Smooth muscle cell (in vitro differentiated cells): ENCODE measurements around the gene URB2. TPM values are rescaled to one million over a fixed set of nuclear protein-coding genes. Genes with fewer than 3 reads are reported as not detected.

ENCODE experiments used
- DNase-seq: peaks from one replicate; lab custom pipeline; 2025; ENCODE audit not compliant: unreplicated experiment; lab: John Stamatoyannopoulos, UW
- H2AFZ ChIP-seq: fragments of 200-600 bp; sonication (generic); 2 replicates; pipeline ENCODE4 v1.6.0; 2016; ENCODE audit warnings: antibody characterized with exemption, low read depth, mild to moderate bottlenecking
- H3F3A ChIP-seq: fragments of 200-600 bp; sonication (generic); 2 replicates; pipeline ENCODE4 v1.6.0; 2017; ENCODE audit warnings: antibody characterized with exemption, low read depth
- H3K27ac ChIP-seq: fragments of 200-600 bp; sonication (generic); 2 replicates; pipeline ENCODE4 v1.5.1; 2016; ENCODE audit warnings: low read depth, mild to moderate bottlenecking
- H3K27me3 ChIP-seq: fragments of 200-600 bp; sonication (generic); 2 replicates; pipeline ENCODE4 v1.6.1; 2016; ENCODE audit warnings: low read depth, mild to moderate bottlenecking
- H3K36me3 ChIP-seq: fragments of 200-600 bp; sonication (generic); 2 replicates; pipeline ENCODE4 v1.5.1; 2016; ENCODE audit warnings: low read depth
- H3K4me1 ChIP-seq: fragments of 200-600 bp; sonication (generic); 2 replicates; pipeline ENCODE4 v1.5.1; 2016; ENCODE audit warnings: low read depth
- H3K4me2 ChIP-seq: fragments of 200-600 bp; sonication (generic); 2 replicates; pipeline ENCODE4 v1.6.0; 2016; ENCODE audit warnings: mild to moderate bottlenecking
- H3K4me3 ChIP-seq: fragments of 200-600 bp; sonication (generic); 2 replicates; pipeline ENCODE4 v1.5.1; 2016; ENCODE audit warnings: mild to moderate bottlenecking
- H3K79me2 ChIP-seq: fragments of 200-600 bp; sonication (generic); 2 replicates; pipeline ENCODE4 v1.6.0; 2016; ENCODE audit warnings: low read depth, mild to moderate bottlenecking
- H3K9ac ChIP-seq: fragments of 200-600 bp; sonication (generic); 2 replicates; pipeline ENCODE4 v1.6.0; 2016; ENCODE audit warnings: low read depth
- H3K9me3 ChIP-seq: fragments of 200-600 bp; sonication (generic); replicated peaks from 2 replicates; pipeline ENCODE4 v1.5.1; 2016; ENCODE audit warnings: low read depth
- H4K20me1 ChIP-seq: fragments of 200-600 bp; sonication (generic); 2 replicates; pipeline ENCODE4 v1.6.0; 2016; ENCODE audit warnings: low read depth
- CTCF ChIP-seq: fragments of 200-600 bp; sonication (generic); IDR thresholded peaks from 2 replicates; pipeline ENCODE4 v1.5.1; 2017; ENCODE audit warnings: borderline replicate concordance, mild to moderate bottlenecking, antibody characterized with exemption; ENCODE audit not compliant: insufficient read depth, poor library complexity, severe bottlenecking
- WGBS: methylation state at CpG from one replicate; pipeline ENCODE4 v1.1.7; 2016; ENCODE audit warnings: low lambda C conversion rate; 5-methylcytosine and 5-hydroxymethylcytosine counted together
- polyA plus RNA-seq: library from polyadenylated mRNA; unstranded; fragments of >200 nt; fragmentation: Nextera tagmentation; extraction: Ambion mirVana; gene quantifications from 2 replicates; pipeline ENCODE4 v1.2.1, GENCODE V29; 2016
- total RNA-seq: library from RNA; depleted of rRNA; stranded (reverse); fragments of >200 nt; gene quantifications from 2 replicates; pipeline ENCODE4 v1.2.3, GENCODE V29; 2014

Gene URB2
- total and polyA plus RNA-seq, 2 experiments from 2014 or later, result 1.9 to 4.2 TPM

- H3K79me2 ChIP-seq, result no peaks in the 10 kb centered on the region
- H3K4me3 ChIP-seq, result no peak overlapping the region
- no peak for DNase-seq
- H2AFZ ChIP-seq, result no peak overlapping the region
- TF ChIP-seq CTCF, result no peak
- H3K4me1 ChIP-seq, result no peaks in the 10 kb centered on the region
- no peaks in the 10 kb centered on the region for H3K36me3 ChIP-seq
- no peaks in the 10 kb centered on the region for H3K27me3 ChIP-seq
- no peaks in the 10 kb centered on the region for H3K9me3 ChIP-seq
- H3K27ac ChIP-seq, result no peak overlapping the region
- H4K20me1 ChIP-seq, result no peaks in the 10 kb centered on the region
- H3K9ac ChIP-seq, result no peak overlapping the region
- no peak overlapping the region for H3K4me2 ChIP-seq
- no peaks in the 10 kb centered on the region for H3F3A ChIP-seq
Measured at GRCh38 chr1:229675396-229675795, 49.3 kb downstream of the URB2 start.

- Histone ChIP-seq H3F3A (no peaks in the 10 kb centered on the region), H3K9me3 (no peaks in the 10 kb centered on the region), H3K4me2 (no peak overlapping the region), H3K4me1 (no peaks in the 10 kb centered on the region), H3K79me2 (no peaks in the 10 kb centered on the region), H3K36me3 (no peaks in the 10 kb centered on the region), H3K4me3 (no peak overlapping the region), H3K9ac (no peak overlapping the region), H4K20me1 (no peaks in the 10 kb centered on the region), H3K27ac (no peak overlapping the region), H3K27me3 (no peaks in the 10 kb centered on the region), H2AFZ (no peak overlapping the region)
- TF ChIP-seq CTCF, result no peak
- no peak for DNase-seq
- WGBS, result 94% methylated on average over 2 of the region's 2 CpGs
Measured at GRCh38 chr1:229685149-229685548, 59.1 kb downstream of the URB2 start.

- no peak for DNase-seq
- no peaks in the 10 kb centered on the region for H3K27me3 ChIP-seq
- H3K4me3 ChIP-seq, result no peak overlapping the region
- H3K9me3 ChIP-seq, result no peaks in the 10 kb centered on the region
- no peak overlapping the region for H3K4me2 ChIP-seq
- H3K4me1 ChIP-seq, result peaks cover 6% of the 10 kb centered on the region
- H4K20me1 ChIP-seq, result no peaks in the 10 kb centered on the region
- H3K36me3 ChIP-seq, result no peaks in the 10 kb centered on the region
- H3K27ac ChIP-seq, result no peak overlapping the region
- H2AFZ ChIP-seq, result no peak overlapping the region
- peaks cover 3% of the 10 kb centered on the region for H3F3A ChIP-seq
- H3K9ac ChIP-seq, result no peak overlapping the region
- TF ChIP-seq CTCF, result no peak
- H3K79me2 ChIP-seq, result no peaks in the 10 kb centered on the region
- 94% methylated on average over 4 of the region's 4 CpGs for WGBS
Measured at GRCh38 chr1:229689273-229689672, 63.2 kb downstream of the URB2 start.

- no peak for TF ChIP-seq CTCF
- Histone ChIP-seq H3K4me1 (peaks cover 6% of the 10 kb centered on the region), H3K4me3 (no peak overlapping the region), H4K20me1 (no peaks in the 10 kb centered on the region), H3K9me3 (no peaks in the 10 kb centered on the region), H2AFZ (no peak overlapping the region), H3K36me3 (no peaks in the 10 kb centered on the region), H3K4me2 (no peak overlapping the region), H3F3A (peaks cover 6% of the 10 kb centered on the region), H3K9ac (no peak overlapping the region), H3K79me2 (no peaks in the 10 kb centered on the region), H3K27ac (no peak overlapping the region), H3K27me3 (no peaks in the 10 kb centered on the region)
- no peak for DNase-seq
- 88% methylated on average over 7 of the region's 7 CpGs for WGBS
Measured at GRCh38 chr1:229689904-229690303, 63.9 kb downstream of the URB2 start.
